HL-60 (cell line): Measurements from ENCODE around the gene HOXA7.
A peak's percentile ranks its signal among the peaks of the same experiment; 100 is the strongest.

Experiments used
- DNase-seq, 2 experiments: peaks; one replicate each; pipeline ENCODE4 v3.0.0-alpha.2; 2010 to 2020; ENCODE audit warnings: low read depth in 1 of 2, low spot score in 1 of 2
- H3K27ac ChIP-seq: fragments of 250-450 bp; sonication (Bioruptor Pico); replicated peaks from 2 replicates; pipeline ENCODE4 v1.5.1; 2020; ENCODE audit warnings: mild to moderate bottlenecking, moderate library complexity
- H3K27me3 ChIP-seq: fragments of 250-450 bp; sonication (Bioruptor Pico); 2 replicates; pipeline ENCODE4 v1.5.1; 2021; ENCODE audit warnings: mild to moderate bottlenecking, moderate library complexity; ENCODE audit not compliant: insufficient read depth, poor library complexity, severe bottlenecking
- H3K4me3 ChIP-seq: replicated peaks from 2 replicates; pipeline ENCODE4 v1.5.1; 2011; ENCODE audit warnings: mild to moderate bottlenecking, control low read depth, low read length; ENCODE audit not compliant: insufficient read depth
- GABPA ChIP-seq: IDR thresholded peaks from 2 replicates; pipeline ENCODE4 v1.6.1; 2012; ENCODE audit warnings: low read depth
- POLR2AphosphoS5 ChIP-seq: IDR thresholded peaks from 2 replicates; pipeline ENCODE4 v1.6.1; 2012; ENCODE audit warnings: low read depth
- SPI1 ChIP-seq: IDR thresholded peaks from 2 replicates; pipeline ENCODE4 v1.6.1; 2012; ENCODE audit warnings: low read depth, mild to moderate bottlenecking, borderline replicate concordance
- TF ChIP-seq, protein P1 (sequence below): IDR thresholded peaks from 2 replicates; pipeline ENCODE4 v1.6.1; 2012; ENCODE audit warnings: low read depth; ENCODE audit not compliant: insufficient replicate concordance
- TF ChIP-seq, protein P2 (sequence below): IDR thresholded peaks from one replicate; pipeline ENCODE4 v1.5.1; 2011; ENCODE audit warnings: low read length, control low read depth, inconsistent platforms; ENCODE audit not compliant: insufficient read depth

The HOXA7 gene

DNA sequence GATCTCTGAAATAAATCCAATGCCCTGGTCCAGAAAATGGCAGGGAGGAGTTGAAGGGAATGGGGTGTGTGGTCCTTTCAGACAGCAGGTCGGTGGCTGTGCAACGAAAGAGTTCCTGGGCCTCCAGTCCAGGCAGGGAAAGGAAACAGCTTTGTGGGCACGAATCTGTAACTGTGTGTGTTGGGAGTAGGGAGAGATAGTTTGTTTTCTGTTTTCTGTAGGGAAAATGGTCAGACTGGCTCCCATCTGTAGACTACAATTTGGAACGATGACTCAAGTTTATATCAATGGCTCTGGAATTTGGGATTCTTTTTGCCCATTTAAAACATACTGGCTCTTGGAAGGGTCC lies 11.4 kb upstream of the HOXA7 start:
- no peak overlapping the region for H3K4me3 ChIP-seq
- no peak for DNase-seq
- no peak overlapping the region for H3K27ac ChIP-seq
- H3K27me3 ChIP-seq, result peaks cover 85% of the 10 kb centered on the region
- TF ChIP-seq GABPA (no peak), SPI1 (no peak), POLR2AphosphoS5 (no peak)
- TF ChIP-seq, protein P1, sequence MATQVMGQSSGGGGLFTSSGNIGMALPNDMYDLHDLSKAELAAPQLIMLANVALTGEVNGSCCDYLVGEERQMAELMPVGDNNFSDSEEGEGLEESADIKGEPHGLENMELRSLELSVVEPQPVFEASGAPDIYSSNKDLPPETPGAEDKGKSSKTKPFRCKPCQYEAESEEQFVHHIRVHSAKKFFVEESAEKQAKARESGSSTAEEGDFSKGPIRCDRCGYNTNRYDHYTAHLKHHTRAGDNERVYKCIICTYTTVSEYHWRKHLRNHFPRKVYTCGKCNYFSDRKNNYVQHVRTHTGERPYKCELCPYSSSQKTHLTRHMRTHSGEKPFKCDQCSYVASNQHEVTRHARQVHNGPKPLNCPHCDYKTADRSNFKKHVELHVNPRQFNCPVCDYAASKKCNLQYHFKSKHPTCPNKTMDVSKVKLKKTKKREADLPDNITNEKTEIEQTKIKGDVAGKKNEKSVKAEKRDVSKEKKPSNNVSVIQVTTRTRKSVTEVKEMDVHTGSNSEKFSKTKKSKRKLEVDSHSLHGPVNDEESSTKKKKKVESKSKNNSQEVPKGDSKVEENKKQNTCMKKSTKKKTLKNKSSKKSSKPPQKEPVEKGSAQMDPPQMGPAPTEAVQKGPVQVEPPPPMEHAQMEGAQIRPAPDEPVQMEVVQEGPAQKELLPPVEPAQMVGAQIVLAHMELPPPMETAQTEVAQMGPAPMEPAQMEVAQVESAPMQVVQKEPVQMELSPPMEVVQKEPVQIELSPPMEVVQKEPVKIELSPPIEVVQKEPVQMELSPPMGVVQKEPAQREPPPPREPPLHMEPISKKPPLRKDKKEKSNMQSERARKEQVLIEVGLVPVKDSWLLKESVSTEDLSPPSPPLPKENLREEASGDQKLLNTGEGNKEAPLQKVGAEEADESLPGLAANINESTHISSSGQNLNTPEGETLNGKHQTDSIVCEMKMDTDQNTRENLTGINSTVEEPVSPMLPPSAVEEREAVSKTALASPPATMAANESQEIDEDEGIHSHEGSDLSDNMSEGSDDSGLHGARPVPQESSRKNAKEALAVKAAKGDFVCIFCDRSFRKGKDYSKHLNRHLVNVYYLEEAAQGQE, result no peak
- TF ChIP-seq, protein P2, sequence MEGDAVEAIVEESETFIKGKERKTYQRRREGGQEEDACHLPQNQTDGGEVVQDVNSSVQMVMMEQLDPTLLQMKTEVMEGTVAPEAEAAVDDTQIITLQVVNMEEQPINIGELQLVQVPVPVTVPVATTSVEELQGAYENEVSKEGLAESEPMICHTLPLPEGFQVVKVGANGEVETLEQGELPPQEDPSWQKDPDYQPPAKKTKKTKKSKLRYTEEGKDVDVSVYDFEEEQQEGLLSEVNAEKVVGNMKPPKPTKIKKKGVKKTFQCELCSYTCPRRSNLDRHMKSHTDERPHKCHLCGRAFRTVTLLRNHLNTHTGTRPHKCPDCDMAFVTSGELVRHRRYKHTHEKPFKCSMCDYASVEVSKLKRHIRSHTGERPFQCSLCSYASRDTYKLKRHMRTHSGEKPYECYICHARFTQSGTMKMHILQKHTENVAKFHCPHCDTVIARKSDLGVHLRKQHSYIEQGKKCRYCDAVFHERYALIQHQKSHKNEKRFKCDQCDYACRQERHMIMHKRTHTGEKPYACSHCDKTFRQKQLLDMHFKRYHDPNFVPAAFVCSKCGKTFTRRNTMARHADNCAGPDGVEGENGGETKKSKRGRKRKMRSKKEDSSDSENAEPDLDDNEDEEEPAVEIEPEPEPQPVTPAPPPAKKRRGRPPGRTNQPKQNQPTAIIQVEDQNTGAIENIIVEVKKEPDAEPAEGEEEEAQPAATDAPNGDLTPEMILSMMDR, result no peak

DNA sequence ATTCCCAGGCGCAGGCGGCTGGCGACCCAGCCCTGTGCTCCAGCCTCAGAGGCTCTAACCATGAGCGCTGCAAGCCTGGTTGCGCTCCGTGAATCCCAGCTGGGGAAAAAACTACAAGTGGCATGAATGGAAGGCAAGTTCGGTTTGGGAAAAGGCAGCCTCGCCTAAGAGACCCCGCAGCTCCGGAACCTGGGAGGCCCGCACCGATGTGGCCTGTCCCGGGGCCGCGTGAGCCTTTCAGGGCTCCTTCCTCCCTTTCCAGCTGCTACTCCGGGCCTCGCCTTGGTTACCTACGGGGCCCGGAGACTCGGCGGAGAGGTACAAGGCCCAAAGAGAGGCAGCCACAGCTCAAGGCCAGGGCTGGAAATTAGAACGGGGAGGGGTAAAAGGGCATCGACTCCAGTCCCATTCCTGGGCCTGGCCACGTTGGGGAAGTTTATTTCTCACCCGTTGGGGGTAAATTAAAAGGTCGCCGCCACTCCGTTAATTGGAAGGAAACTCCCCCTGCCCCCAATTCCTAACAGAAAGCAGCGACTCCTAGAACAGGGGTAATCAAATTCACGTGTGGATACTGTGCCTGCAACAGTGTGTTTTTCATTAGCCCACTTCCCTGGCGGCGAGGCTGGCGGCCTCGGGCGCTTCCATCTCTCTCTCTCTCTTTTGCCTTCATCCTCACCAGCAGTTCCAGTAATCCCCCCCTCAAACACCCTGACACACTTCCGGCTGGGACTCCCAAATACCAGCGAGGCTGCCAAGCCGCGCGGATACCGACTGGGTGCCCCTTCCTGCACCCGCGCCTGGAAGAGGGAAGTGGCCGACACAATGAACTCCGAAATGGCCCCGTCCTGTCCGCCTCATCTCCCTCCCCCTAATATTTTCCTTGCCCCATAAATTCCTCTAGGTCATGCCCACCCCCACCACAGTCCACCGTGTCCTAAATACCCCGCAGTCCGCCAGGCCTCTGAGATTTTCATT lies 10.3 kb upstream of the HOXA7 start:
- DNase-seq, result no peak
- TF ChIP-seq SPI1 (peak; percentile 49; the same call in 1 of the 2 replicates), POLR2AphosphoS5 (no peak)
- H3K27me3 ChIP-seq, result peaks cover 74% of the 10 kb centered on the region
- no peak overlapping the region for H3K4me3 ChIP-seq
- no peak overlapping the region for H3K27ac ChIP-seq

DNA sequence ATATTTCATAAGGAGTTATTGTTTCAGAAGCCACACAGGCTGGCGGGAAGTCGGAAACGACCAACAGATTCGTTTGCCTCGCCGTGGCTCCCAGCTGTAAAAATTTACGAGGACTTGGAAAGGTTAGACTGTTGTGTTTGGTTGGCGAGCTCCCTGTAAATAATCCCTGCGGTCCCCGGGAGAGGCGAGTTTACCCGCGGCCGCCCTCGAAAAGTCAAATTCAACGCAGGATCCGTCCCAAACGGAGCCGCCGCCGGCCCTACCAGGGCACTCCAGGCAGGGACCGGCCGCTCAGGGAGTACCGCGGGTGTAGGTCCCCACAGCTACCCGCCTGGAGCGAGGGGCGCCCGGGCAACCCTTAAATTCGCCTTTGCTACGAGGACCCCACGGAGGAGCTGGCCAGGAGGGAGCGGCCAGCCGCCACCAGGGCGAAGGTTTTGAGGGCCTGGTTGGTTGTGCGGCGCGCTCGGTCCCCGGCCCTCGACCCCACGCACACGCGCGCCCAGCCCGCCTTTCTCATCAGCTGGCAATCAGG lies 9.6 kb upstream of the HOXA7 start:
- no peak for DNase-seq
- Histone ChIP-seq H3K4me3 (no peak overlapping the region), H3K27me3 (peaks cover 68% of the 10 kb centered on the region), H3K27ac (no peak overlapping the region)
- no peak for TF ChIP-seq SPI1

DNA sequence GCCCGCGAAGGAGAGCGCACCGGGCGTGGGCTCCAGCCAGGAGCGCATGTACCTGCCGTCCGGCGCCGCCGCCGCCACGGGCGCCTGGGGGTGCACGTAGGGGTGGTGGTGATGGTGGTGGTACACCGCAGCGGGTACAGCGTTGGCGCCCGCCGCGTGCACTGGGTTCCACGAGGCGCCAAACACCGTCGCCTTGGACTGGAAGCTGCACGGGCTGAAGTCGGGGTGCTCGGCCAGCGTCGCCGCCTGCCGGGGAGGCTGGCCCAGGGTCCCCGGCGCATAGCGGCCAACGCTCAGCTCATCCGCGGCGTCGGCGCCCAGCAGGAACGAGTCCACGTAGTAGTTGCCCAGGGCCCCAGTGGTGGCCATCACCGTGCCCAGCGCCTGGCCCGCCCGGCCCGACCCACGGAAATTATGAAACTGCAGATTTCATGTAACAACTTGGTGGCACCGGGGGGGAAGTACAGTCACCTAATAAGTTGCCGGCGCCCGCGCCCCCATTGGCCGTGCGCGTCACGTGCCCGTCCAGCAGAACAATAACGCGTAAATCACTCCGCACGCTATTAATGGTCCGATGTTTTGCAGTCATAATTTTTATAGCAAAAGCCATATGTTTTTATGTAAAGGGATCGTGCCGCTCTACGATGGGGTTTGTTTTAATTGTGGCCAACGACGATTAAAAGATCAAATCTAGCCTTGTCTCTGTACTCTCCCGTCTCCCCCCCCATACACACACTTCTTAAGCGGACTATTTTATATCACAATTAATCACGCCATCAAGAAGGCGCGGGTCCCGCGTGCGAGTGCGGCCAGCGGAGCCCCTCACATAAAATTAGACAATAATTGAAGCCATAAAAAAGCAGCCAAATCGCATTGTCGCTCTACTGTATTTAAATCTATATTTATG lies 8.9 kb upstream of the HOXA7 start, which contains the start of gene HOXA9:
HOXA9 (minus strand) TSS at position 449 of the 907 bp plus-strand sequence; CDS start at position 369, 80 bp downstream.
- TF ChIP-seq POLR2AphosphoS5, result 0 out of 2 replicates have a peak, but pooled peaks have one; percentile 13
- TF ChIP-seq, protein P2, result no peak
- TF ChIP-seq GABPA, result no peak
- peaks cover 63% of the 10 kb centered on the region for H3K27me3 ChIP-seq
- peak within 1 kb of the TSS; percentile 11 for H3K4me3 ChIP-seq
- peak in 1 of 2 experiments; percentile 46 for DNase-seq
- H3K27ac ChIP-seq, result no peak within 1 kb of the TSS

DNA sequence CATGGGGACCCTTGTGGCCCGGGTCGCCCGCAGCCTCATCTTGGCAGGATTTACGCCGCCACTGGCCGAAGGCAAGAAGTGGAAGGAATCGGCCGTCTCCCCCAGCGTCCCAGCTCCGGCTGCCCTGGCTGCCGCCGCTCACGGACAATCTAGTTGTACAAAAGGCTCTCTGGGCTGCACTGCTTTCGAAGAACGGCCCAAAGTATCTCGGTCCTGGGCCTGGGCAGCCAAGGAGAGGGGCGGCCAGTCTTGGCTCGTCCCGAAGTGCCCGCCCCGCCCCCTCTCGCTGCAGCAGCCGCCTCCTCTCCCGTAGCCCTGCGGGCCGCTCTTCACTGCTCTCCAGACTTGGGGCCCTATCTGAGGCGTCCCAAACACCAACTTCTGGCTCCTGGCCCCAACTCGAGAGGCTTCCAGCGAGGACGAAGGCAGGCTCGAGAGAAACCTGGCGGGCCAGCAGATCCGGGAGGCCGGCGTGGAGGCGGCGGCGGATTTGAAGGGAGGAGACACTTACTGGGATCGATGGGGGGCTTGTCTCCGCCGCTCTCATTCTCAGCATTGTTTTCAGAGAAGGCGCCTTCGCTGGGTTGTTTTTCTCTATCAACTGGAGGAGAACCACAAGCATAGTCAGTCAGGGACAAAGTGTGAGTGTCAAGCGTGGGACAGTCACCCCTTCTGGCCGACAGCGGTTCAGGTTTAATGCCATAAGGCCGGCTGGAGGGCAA lies 8.1 kb upstream of the HOXA7 start:
- H3K4me3 ChIP-seq, result no peak overlapping the region
- TF ChIP-seq POLR2AphosphoS5 (no peak), SPI1 (no peak), GABPA (no peak)
- TF ChIP-seq, protein P1, result no peak
- TF ChIP-seq, protein P2, result no peak
- H3K27ac ChIP-seq, result no peak overlapping the region
- H3K27me3 ChIP-seq, result peaks cover 63% of the 10 kb centered on the region
- DNase-seq, result no peak
